Panc1 (cell line): ENCODE measurements around the gene HSPA1L.

Experiments used
- POLR2AphosphoS5 ChIP-seq: IDR thresholded peaks from 2 replicates; pipeline ENCODE4 v1.6.1; 2012; ENCODE audit warnings: mild to moderate bottlenecking, low read depth, low read length, moderate library complexity
- SIN3A ChIP-seq: IDR thresholded peaks from 2 replicates; pipeline ENCODE4 v1.6.1; 2012; ENCODE audit warnings: low read depth, mild to moderate bottlenecking, low read length, moderate library complexity, borderline replicate concordance; ENCODE audit not compliant: insufficient read depth
- TCF7L2 ChIP-seq: IDR thresholded peaks from 2 replicates; pipeline ENCODE4 v1.6.1; 2011; ENCODE audit warnings: mild to moderate bottlenecking, low read depth, low read length, inconsistent platforms
- TF ChIP-seq, protein P1 (sequence below): fragments of 450-650 bp; IDR thresholded peaks from 2 replicates; pipeline ENCODE4 v1.5.1; 2017; ENCODE audit warnings: mild to moderate bottlenecking
- TF ChIP-seq, protein P2 (sequence below), 2 experiments: IDR thresholded peaks; 2 replicates each; pipeline ENCODE4 v1.6.1; 2011 to 2012; ENCODE audit warnings: low read depth in 2 of 2, control low read depth in 1 of 2, low read length in 1 of 2, mild to moderate bottlenecking in 1 of 2, moderate library complexity in 1 of 2; ENCODE audit not compliant: insufficient read depth in 1 of 2

DNA sequence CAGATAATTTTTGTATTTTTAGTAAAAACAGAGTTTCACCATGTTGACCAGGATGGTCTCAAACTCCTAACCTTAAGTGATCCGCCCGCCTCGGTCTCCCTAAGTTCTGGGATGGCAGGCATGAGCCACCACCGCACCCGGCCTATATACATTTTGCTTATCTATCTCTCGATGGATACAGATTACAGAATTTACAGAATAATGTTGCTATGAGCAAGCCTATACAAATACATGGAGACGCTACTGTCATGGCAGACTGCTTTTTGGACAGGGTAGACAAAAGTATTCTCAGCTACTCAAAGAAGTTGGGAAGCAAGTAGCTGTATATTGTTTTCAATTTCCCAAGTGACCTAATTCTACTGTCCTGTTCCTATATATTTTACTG, 1.6 kb downstream of the HSPA1L start:
- TF ChIP-seq, protein P1, sequence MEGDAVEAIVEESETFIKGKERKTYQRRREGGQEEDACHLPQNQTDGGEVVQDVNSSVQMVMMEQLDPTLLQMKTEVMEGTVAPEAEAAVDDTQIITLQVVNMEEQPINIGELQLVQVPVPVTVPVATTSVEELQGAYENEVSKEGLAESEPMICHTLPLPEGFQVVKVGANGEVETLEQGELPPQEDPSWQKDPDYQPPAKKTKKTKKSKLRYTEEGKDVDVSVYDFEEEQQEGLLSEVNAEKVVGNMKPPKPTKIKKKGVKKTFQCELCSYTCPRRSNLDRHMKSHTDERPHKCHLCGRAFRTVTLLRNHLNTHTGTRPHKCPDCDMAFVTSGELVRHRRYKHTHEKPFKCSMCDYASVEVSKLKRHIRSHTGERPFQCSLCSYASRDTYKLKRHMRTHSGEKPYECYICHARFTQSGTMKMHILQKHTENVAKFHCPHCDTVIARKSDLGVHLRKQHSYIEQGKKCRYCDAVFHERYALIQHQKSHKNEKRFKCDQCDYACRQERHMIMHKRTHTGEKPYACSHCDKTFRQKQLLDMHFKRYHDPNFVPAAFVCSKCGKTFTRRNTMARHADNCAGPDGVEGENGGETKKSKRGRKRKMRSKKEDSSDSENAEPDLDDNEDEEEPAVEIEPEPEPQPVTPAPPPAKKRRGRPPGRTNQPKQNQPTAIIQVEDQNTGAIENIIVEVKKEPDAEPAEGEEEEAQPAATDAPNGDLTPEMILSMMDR, result no peak
- no peak for TF ChIP-seq SIN3A
- no peak for TF ChIP-seq POLR2AphosphoS5
- no peak for TF ChIP-seq TCF7L2
- TF ChIP-seq, protein P2, sequence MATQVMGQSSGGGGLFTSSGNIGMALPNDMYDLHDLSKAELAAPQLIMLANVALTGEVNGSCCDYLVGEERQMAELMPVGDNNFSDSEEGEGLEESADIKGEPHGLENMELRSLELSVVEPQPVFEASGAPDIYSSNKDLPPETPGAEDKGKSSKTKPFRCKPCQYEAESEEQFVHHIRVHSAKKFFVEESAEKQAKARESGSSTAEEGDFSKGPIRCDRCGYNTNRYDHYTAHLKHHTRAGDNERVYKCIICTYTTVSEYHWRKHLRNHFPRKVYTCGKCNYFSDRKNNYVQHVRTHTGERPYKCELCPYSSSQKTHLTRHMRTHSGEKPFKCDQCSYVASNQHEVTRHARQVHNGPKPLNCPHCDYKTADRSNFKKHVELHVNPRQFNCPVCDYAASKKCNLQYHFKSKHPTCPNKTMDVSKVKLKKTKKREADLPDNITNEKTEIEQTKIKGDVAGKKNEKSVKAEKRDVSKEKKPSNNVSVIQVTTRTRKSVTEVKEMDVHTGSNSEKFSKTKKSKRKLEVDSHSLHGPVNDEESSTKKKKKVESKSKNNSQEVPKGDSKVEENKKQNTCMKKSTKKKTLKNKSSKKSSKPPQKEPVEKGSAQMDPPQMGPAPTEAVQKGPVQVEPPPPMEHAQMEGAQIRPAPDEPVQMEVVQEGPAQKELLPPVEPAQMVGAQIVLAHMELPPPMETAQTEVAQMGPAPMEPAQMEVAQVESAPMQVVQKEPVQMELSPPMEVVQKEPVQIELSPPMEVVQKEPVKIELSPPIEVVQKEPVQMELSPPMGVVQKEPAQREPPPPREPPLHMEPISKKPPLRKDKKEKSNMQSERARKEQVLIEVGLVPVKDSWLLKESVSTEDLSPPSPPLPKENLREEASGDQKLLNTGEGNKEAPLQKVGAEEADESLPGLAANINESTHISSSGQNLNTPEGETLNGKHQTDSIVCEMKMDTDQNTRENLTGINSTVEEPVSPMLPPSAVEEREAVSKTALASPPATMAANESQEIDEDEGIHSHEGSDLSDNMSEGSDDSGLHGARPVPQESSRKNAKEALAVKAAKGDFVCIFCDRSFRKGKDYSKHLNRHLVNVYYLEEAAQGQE (IDR thresholded peaks at IDR 0.05; ENCODE audit: insufficient read depth in 1 of 2, low read depth in 2 of 2, low read length in 1 of 2), result no peak
